KOPT-K1 (cell line): ENCODE data around the gene ABAT.

Experiments used
- H3K27ac ChIP-seq: fragments of 200-600 bp; sonication (generic); 2 replicates; pipeline ENCODE4 v1.5.1; 2016; ENCODE audit warnings: antibody characterized with exemption, mild to moderate bottlenecking, low read depth, low read length; ENCODE audit not compliant: poor library complexity, severe bottlenecking
- H3K36me3 ChIP-seq: fragments of 200-600 bp; sonication (generic); 2 replicates; pipeline ENCODE4 v1.5.1; 2017; ENCODE audit warnings: antibody characterized with exemption, mild to moderate bottlenecking, low read length, moderate library complexity; ENCODE audit not compliant: insufficient read depth
- H3K9me3 ChIP-seq: fragments of 200-600 bp; sonication (generic); 2 replicates; pipeline ENCODE4 v1.5.1; 2017; ENCODE audit warnings: antibody characterized with exemption, low read length, mild to moderate bottlenecking; ENCODE audit not compliant: insufficient read depth, poor library complexity, severe bottlenecking

Gene ABAT

DNA sequence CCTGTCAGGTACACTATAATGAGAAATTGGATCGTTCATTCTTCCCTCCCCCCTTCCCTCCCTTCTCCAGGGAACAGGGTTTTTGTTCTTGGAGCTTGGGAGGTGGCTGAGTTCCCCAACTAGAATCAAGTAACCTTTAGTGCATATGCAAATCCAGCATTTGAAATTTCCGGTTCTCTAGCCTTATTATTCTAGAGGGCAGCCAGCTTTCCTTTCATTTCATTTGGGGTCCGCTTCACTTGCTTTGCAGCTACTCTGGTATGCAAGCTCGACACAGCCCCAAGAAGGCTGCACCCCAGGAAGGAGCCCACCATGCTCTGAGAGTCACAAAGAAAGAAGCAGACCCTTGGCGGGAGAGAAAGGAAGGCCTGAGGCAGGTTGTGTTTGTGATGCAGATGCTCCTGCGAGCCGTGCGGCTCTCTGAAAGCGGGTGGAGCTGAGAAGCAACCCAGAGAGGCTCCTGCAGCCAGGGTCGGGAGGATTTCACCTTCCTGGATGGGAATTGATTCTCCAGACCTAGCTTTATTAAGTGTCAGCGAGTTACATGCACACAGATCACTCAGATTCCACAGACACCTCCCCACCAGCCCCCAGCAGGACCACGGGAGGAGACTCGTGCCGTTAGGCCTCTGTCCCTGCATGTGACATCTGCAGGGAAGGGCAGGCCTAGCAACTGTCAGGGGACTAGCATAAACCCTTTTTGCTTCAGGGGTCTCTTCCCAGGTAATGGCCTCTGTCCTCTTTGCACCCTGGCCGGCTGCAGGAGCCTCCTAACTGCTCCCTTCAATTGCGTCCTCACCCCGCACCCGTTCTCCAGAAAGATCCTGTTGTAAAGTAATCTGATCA is 157.7 kb downstream of the ABAT start:
- Histone ChIP-seq H3K9me3 (no peaks in the 10 kb centered on the region), H3K27ac (peak overlapping the region; percentile 85), H3K36me3 (peaks cover 47% of the 10 kb centered on the region)

DNA sequence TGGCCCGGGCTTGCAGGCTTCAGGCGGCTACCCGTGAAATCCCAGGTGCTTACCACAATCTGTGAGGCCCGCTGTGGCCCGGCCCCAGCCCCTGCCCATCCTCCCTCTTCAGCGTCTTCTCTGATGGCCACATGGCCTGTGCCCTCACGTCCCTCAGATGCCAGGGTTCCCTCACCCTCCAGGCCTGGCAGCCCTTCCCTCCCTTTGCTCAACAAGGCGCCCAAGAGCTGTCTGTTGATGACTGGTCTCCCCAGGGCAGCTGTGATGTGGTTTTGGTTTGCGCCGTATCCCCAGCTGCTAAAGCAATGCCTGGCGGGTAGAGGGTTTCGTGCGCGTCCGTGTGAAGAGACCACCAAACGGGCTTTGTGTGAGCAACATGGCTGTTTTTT is 158.3 kb downstream of the ABAT start:
- no peaks in the 10 kb centered on the region for H3K9me3 ChIP-seq
- peak overlapping the region; percentile 85 for H3K27ac ChIP-seq
- H3K36me3 ChIP-seq: peaks cover 46% of the 10 kb centered on the region
